ENCODE data around the gene PHF19. TPM values are rescaled to one million over a fixed set of nuclear protein-coding genes. Genes with fewer than 3 reads are reported as not detected.

Gene PHF19
- polyA plus RNA-seq, 1 donor (not counting 4 experiments of a cell fraction or from before 2014, with no cell fraction given), result 11.7 TPM

- H3K9me1 ChIP-seq (ENCODE audit: control insufficient read depth, extremely low read depth, insufficient read depth, low read length), result no peaks in the 10 kb centered on the region
- dilution Hi-C loops (cut with MboI; ENCODE audit: extremely low pct_ligation_motif_present, low sequenced_read_pairs), result no loop called here
- H3K4me2 ChIP-seq (ENCODE audit: control insufficient read depth, extremely low read depth, insufficient read depth, low read depth, low read length), result no peak overlapping the region
- TF ChIP-seq EZH2 (IDR thresholded peaks at IDR 0.05; ENCODE audit: low read length), result no peak
- TF ChIP-seq, protein P1, sequence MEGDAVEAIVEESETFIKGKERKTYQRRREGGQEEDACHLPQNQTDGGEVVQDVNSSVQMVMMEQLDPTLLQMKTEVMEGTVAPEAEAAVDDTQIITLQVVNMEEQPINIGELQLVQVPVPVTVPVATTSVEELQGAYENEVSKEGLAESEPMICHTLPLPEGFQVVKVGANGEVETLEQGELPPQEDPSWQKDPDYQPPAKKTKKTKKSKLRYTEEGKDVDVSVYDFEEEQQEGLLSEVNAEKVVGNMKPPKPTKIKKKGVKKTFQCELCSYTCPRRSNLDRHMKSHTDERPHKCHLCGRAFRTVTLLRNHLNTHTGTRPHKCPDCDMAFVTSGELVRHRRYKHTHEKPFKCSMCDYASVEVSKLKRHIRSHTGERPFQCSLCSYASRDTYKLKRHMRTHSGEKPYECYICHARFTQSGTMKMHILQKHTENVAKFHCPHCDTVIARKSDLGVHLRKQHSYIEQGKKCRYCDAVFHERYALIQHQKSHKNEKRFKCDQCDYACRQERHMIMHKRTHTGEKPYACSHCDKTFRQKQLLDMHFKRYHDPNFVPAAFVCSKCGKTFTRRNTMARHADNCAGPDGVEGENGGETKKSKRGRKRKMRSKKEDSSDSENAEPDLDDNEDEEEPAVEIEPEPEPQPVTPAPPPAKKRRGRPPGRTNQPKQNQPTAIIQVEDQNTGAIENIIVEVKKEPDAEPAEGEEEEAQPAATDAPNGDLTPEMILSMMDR (optimal IDR thresholded peaks at IDR 0.05 in 1 of 3, IDR thresholded peaks at IDR 0.05 in 1 of 3, conservative IDR thresholded peaks at IDR 0.05 in 1 of 3; ENCODE audit: extremely low read depth in 1 of 3, insufficient read depth in 2 of 3, low read length in 3 of 3), result no peak
- no peak overlapping the region for H3K4me3 ChIP-seq (ENCODE audit: control insufficient read depth in 2 of 3, extremely low read depth in 1 of 3, insufficient read depth in 2 of 3, low read depth in 1 of 3, low read length in 3 of 3)
- peaks cover 8% of the 10 kb centered on the region for H3K4me1 ChIP-seq (ENCODE audit: control insufficient read depth, extremely low read depth, insufficient read depth, low read length)
- no peaks in the 10 kb centered on the region for H3K79me2 ChIP-seq (ENCODE audit: control insufficient read depth, insufficient read depth, low read length)
- H3K27ac ChIP-seq (ENCODE audit: control insufficient read depth, insufficient read depth, low read length), result no peak overlapping the region
- H4K20me1 ChIP-seq (ENCODE audit: control insufficient read depth, extremely low read depth, insufficient read depth, low read length), result no peaks in the 10 kb centered on the region
- H3K9me3 ChIP-seq (ENCODE audit: control insufficient read depth, low read depth, low read length), result no peaks in the 10 kb centered on the region
- no peak overlapping the region for H3K9ac ChIP-seq (ENCODE audit: control insufficient read depth, extremely low read depth, insufficient read depth, low read length)
- DNase-seq (ENCODE audit: low read depth, low spot score), result no peak
- H3K36me3 ChIP-seq (ENCODE audit: control insufficient read depth in 2 of 2, extremely low read depth in 1 of 2, insufficient read depth in 2 of 2, low read length in 2 of 2), result no peaks in the 10 kb centered on the region
- no peaks in the 10 kb centered on the region for H3K27me3 ChIP-seq (ENCODE audit: control insufficient read depth, extremely low read depth, insufficient read depth, low read length)
- FAIRE-seq, result no peak
- no peak overlapping the region for H2AFZ ChIP-seq (ENCODE audit: control insufficient read depth, low read length)
Measured at GRCh38 chr9:120905315-120906164, 28.6 kb upstream of the PHF19 start.

- Histone ChIP-seq H3K36me3 (ENCODE audit: control insufficient read depth in 2 of 2, extremely low read depth in 1 of 2, insufficient read depth in 2 of 2, low read length in 2 of 2) (no peaks in the 10 kb centered on the region), H3K9me1 (ENCODE audit: control insufficient read depth, extremely low read depth, insufficient read depth, low read length) (no peaks in the 10 kb centered on the region), H3K4me1 (ENCODE audit: control insufficient read depth, extremely low read depth, insufficient read depth, low read length) (peaks cover 2% of the 10 kb centered on the region), H3K4me2 (ENCODE audit: control insufficient read depth, extremely low read depth, insufficient read depth, low read depth, low read length) (no peak overlapping the region), H2AFZ (ENCODE audit: control insufficient read depth, low read length) (no peak overlapping the region), H3K9me3 (ENCODE audit: control insufficient read depth, low read depth, low read length) (no peaks in the 10 kb centered on the region), H3K27me3 (ENCODE audit: control insufficient read depth, extremely low read depth, insufficient read depth, low read length) (no peaks in the 10 kb centered on the region), H3K9ac (ENCODE audit: control insufficient read depth, extremely low read depth, insufficient read depth, low read length) (no peak overlapping the region), H4K20me1 (ENCODE audit: control insufficient read depth, extremely low read depth, insufficient read depth, low read length) (no peaks in the 10 kb centered on the region), H3K27ac (ENCODE audit: control insufficient read depth, insufficient read depth, low read length) (no peak overlapping the region), H3K79me2 (ENCODE audit: control insufficient read depth, insufficient read depth, low read length) (no peaks in the 10 kb centered on the region), H3K4me3 (ENCODE audit: control insufficient read depth in 2 of 3, extremely low read depth in 1 of 3, insufficient read depth in 2 of 3, low read depth in 1 of 3, low read length in 3 of 3) (no peak overlapping the region)
- FAIRE-seq (no peak), DNase-seq (ENCODE audit: low read depth, low spot score) (no peak)
- TF ChIP-seq, protein P1 (optimal IDR thresholded peaks at IDR 0.05 in 1 of 3, IDR thresholded peaks at IDR 0.05 in 1 of 3, conservative IDR thresholded peaks at IDR 0.05 in 1 of 3; ENCODE audit: extremely low read depth in 1 of 3, insufficient read depth in 2 of 3, low read length in 3 of 3), result no peak
- TF ChIP-seq EZH2 (IDR thresholded peaks at IDR 0.05; ENCODE audit: low read length), result no peak
- dilution Hi-C loops (cut with MboI; ENCODE audit: extremely low pct_ligation_motif_present, low sequenced_read_pairs), result no loop called here
Measured at GRCh38 chr9:120904978-120905301, 28.0 kb upstream of the PHF19 start.
